Glutamatergic neuron (in vitro differentiated cells): Measurements from ENCODE around the gene LAMB3. TPM values are rescaled to one million over a fixed set of nuclear protein-coding genes. Genes with fewer than 3 reads are reported as not detected.

Experiments
- DNase-seq: peaks from one replicate; pipeline ENCODE4 v3.0.0; 2022
- H3K27ac Mint-ChIP-seq: one replicate; pipeline ENCODE4 v1.8.0; 2020; ENCODE audit warnings: mild to moderate bottlenecking, mixed read lengths, inconsistent platforms; ENCODE audit not compliant: unreplicated experiment
- H3K27me3 Mint-ChIP-seq: one replicate; pipeline ENCODE4 v1.8.0; 2020; ENCODE audit warnings: mild to moderate bottlenecking, moderate library complexity, mixed read lengths, inconsistent platforms; ENCODE audit not compliant: unreplicated experiment
- H3K36me3 Mint-ChIP-seq: one replicate; pipeline ENCODE4 v1.8.0; 2020; ENCODE audit warnings: mild to moderate bottlenecking, mixed read lengths, inconsistent platforms; ENCODE audit not compliant: unreplicated experiment
- H3K4me1 Mint-ChIP-seq: one replicate; pipeline ENCODE4 v1.8.0; 2020; ENCODE audit warnings: mild to moderate bottlenecking, low read depth, mixed read lengths, inconsistent platforms; ENCODE audit not compliant: unreplicated experiment
- H3K4me3 Mint-ChIP-seq: one replicate; pipeline ENCODE4 v1.8.0; 2020; ENCODE audit warnings: mild to moderate bottlenecking, mixed read lengths, inconsistent platforms; ENCODE audit not compliant: unreplicated experiment
- H3K9me3 Mint-ChIP-seq: one replicate; pipeline ENCODE4 v1.8.0; 2020; ENCODE audit warnings: mild to moderate bottlenecking, moderate library complexity, mixed read lengths, inconsistent platforms; ENCODE audit not compliant: unreplicated experiment
- CTCF ChIP-seq: fragments of 200-600 bp; sonication (generic); IDR thresholded peaks from one replicate; pipeline ENCODE4 v1.5.0; 2021; ENCODE audit not compliant: partially characterized antibody, unreplicated experiment
- total RNA-seq: library from RNA; stranded (reverse); fragmentation: NEBNext Ultra II Directional; extraction: Animal tissue kit (Norgen Biotek cat#: 25700); gene quantifications from one replicate; pipeline ENCODE4 v1.2.1, GENCODE V29; 2021; ENCODE audit not compliant: unreplicated experiment

Gene LAMB3
- total RNA-seq, 1 donor from 2014 or later, result 0.54 TPM

GRCh38 chr1:209618756-209619420, 33.3 kb downstream of the LAMB3 start:
- no peak for DNase-seq
- peaks cover 5% of the 10 kb centered on the region for H3K36me3 Mint-ChIP-seq
- no peak overlapping the region for H3K27ac Mint-ChIP-seq
- peaks cover 2% of the 10 kb centered on the region for H3K4me1 Mint-ChIP-seq
- no peak for TF ChIP-seq CTCF
- H3K4me3 Mint-ChIP-seq, result no peak overlapping the region
- H3K9me3 Mint-ChIP-seq, result peaks cover 8% of the 10 kb centered on the region
- peaks cover 7% of the 10 kb centered on the region for H3K27me3 Mint-ChIP-seq

GRCh38 chr1:209618291-209618690, 33.9 kb downstream of the LAMB3 start:
- H3K9me3 Mint-ChIP-seq, result peaks cover 8% of the 10 kb centered on the region
- peaks cover 7% of the 10 kb centered on the region for H3K27me3 Mint-ChIP-seq
- no peak for TF ChIP-seq CTCF
- no peak overlapping the region for H3K4me3 Mint-ChIP-seq
- H3K4me1 Mint-ChIP-seq, result peaks cover 2% of the 10 kb centered on the region
- no peak for DNase-seq
- no peak overlapping the region for H3K27ac Mint-ChIP-seq
- H3K36me3 Mint-ChIP-seq, result peaks cover 5% of the 10 kb centered on the region

- H3K36me3 Mint-ChIP-seq, result peaks cover 5% of the 10 kb centered on the region
- no peak for DNase-seq
- H3K4me3 Mint-ChIP-seq, result no peak overlapping the region
- peaks cover 8% of the 10 kb centered on the region for H3K9me3 Mint-ChIP-seq
- peaks cover 2% of the 10 kb centered on the region for H3K4me1 Mint-ChIP-seq
- no peak for TF ChIP-seq CTCF
- no peak overlapping the region for H3K27ac Mint-ChIP-seq
- peaks cover 7% of the 10 kb centered on the region for H3K27me3 Mint-ChIP-seq
Observed at GRCh38 chr1:209617755-209618154, 34.5 kb downstream of the LAMB3 start.

GRCh38 chr1:209617047-209617673, 35.1 kb downstream of the LAMB3 start:
- Mint-ChIP-seq H3K36me3 (peaks cover 5% of the 10 kb centered on the region), H3K4me3 (no peak overlapping the region), H3K27me3 (peaks cover 7% of the 10 kb centered on the region), H3K4me1 (peaks cover 2% of the 10 kb centered on the region), H3K9me3 (peaks cover 8% of the 10 kb centered on the region), H3K27ac (no peak overlapping the region)
- TF ChIP-seq CTCF, result no peak
- no peak for DNase-seq

GRCh38 chr1:209616366-209617046, 35.7 kb downstream of the LAMB3 start:
- TF ChIP-seq CTCF, result no peak
- Mint-ChIP-seq H3K4me3 (no peak overlapping the region), H3K36me3 (peaks cover 5% of the 10 kb centered on the region), H3K9me3 (peaks cover 8% of the 10 kb centered on the region), H3K27ac (no peak overlapping the region), H3K4me1 (no peaks in the 10 kb centered on the region), H3K27me3 (peaks cover 3% of the 10 kb centered on the region)
- DNase-seq, result no peak
